RWPE1 (cell line): Measurements from ENCODE around the gene CEP83.
"Not testable (repeated sequence)": the region's sequence is repeated elsewhere in the genome, so short reads cannot be mapped to it uniquely, and the experiment has no call there.

Experiments
- CTCF ChIA-PET: fragments of 350-600 bp; sonication (Branson Sonifier 250); formaldehyde crosslinking; extraction: SDS; loops from one replicate; lab custom pipeline; 2021; lab: Yijun Ruan, JAX
- POLR2A ChIA-PET: fragments of 400-600 bp; formaldehyde crosslinking; extraction: SDS; loops from one replicate; lab custom pipeline; 2020; ENCODE audit warnings: antibody characterized with exemption; ENCODE audit not compliant: low non-redundant PET; lab: Yijun Ruan, JAX
- DNase-seq: peaks from one replicate; pipeline ENCODE4 v3.0.0; 2012; ENCODE audit warnings: low spot score
- H3K27ac ChIP-seq: fragments of 450-650 bp; 2 replicates; pipeline ENCODE4 v1.5.1; 2017
- TF ChIP-seq, protein P1 (sequence below): fragments of 450-650 bp; conservative IDR thresholded peaks from 2 replicates; pipeline ENCODE4 v1.5.1; 2017; ENCODE audit warnings: low read depth, mild to moderate bottlenecking

Gene CEP83

DNA sequence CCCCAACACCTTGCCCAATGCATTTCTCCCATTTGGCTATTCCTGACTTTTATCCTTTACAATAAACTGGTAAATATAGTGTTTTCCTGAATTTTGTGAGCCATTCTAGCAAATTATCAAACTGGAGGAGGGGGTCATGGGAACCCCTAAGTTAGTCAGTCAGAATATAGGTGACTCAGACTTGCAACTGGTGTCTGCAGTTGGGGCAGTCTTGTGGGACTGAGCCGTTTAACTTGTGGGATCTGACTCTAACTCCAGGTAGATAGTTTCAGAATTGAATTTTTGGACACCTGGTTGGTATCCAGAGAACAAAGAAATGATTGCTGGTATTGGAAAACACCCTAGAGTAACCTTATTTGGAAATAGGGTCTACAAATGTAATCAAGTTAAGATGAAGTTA lies 133.4 kb downstream of the CEP83 start:
- TF ChIP-seq, protein P1, sequence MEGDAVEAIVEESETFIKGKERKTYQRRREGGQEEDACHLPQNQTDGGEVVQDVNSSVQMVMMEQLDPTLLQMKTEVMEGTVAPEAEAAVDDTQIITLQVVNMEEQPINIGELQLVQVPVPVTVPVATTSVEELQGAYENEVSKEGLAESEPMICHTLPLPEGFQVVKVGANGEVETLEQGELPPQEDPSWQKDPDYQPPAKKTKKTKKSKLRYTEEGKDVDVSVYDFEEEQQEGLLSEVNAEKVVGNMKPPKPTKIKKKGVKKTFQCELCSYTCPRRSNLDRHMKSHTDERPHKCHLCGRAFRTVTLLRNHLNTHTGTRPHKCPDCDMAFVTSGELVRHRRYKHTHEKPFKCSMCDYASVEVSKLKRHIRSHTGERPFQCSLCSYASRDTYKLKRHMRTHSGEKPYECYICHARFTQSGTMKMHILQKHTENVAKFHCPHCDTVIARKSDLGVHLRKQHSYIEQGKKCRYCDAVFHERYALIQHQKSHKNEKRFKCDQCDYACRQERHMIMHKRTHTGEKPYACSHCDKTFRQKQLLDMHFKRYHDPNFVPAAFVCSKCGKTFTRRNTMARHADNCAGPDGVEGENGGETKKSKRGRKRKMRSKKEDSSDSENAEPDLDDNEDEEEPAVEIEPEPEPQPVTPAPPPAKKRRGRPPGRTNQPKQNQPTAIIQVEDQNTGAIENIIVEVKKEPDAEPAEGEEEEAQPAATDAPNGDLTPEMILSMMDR, result no peak
- ChIA-PET CTCF (interaction anchor here (0.6 kb wide), 1 partner anchor 222 kb away, joined by 3 read pairs; no protein-coding TSS in a partner anchor), POLR2A (interaction anchor here (0.6 kb wide), 1 partner anchor 236 kb away, joined by 7 read pairs; no protein-coding TSS in a partner anchor)
- DNase-seq, result no peak
- no peak overlapping the region for H3K27ac ChIP-seq

DNA sequence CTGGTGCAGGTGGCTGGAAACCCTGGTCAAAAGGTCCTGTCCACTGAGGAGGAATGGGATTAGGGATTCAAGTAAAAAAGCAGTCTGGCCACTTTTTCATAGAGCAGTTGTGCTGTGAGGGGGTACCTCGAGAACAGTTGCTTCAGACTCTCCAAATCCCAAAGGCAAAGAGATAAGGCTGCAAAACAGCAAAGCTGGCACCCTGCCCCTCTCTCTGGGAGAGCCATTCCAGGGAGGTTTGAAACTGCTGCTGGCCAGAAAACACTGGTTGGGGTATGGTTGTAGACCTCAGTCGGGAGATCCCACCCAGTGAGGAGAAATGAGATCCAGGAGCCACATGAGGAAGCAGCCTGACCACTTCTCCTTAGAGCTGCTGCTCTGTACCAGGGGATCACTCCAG lies 137.3 kb downstream of the CEP83 start:
- CTCF ChIA-PET, result no interaction called here
- no peak overlapping the region for H3K27ac ChIP-seq
- DNase-seq, result no peak
- TF ChIP-seq, protein P1, result no peak
- POLR2A ChIA-PET, result no interaction called here

DNA sequence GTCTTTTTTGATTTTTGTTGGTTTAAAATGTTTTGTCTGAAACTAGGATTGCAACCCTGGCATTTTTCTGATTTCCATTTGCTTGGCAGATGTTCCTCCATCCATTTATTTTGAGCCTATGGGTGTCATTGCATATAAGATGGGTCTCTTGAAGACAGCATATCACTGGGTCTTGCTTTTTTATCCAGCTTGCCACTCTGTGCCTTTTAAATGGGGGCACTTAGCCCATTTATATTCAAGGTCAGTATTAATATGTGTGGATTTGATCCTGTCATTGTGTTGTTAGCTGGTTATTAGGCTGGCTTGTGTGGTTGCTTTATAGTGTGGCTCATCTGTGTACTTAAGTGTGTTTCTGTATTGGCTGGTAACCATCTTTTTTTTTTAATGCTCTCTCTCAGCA lies 139.6 kb downstream of the CEP83 start:
- TF ChIP-seq, protein P1, result no peak
- CTCF ChIA-PET, result interaction anchor here (0.6 kb wide), 1 partner anchor 58 kb away, joined by 4 read pairs; no protein-coding TSS in a partner anchor
- POLR2A ChIA-PET, result no interaction called here
- no peak for DNase-seq
- no peak overlapping the region for H3K27ac ChIP-seq

DNA sequence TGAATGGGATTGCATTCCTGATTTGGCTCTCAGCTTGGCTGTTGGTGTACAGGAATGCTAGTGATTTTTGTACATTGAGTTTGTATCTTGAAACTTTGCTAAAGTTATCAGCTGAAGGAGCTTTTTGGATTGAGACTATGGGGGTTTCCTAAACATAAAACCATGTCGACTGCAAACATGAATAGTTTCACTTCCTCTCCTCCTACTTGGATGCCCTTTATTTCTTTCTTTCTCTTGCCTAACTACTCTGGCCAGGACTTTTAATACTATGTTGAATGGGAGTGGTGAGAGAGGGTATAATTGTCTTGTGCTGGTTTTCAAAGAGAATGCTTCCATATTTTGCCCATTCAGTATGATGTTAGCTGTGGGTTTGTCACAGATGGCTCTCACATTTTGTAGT lies 141.5 kb downstream of the CEP83 start:
- no peak for DNase-seq
- ChIA-PET CTCF (no interaction called here), POLR2A (no interaction called here)
- TF ChIP-seq, protein P1, result no peak
- H3K27ac ChIP-seq, result no peak overlapping the region

DNA sequence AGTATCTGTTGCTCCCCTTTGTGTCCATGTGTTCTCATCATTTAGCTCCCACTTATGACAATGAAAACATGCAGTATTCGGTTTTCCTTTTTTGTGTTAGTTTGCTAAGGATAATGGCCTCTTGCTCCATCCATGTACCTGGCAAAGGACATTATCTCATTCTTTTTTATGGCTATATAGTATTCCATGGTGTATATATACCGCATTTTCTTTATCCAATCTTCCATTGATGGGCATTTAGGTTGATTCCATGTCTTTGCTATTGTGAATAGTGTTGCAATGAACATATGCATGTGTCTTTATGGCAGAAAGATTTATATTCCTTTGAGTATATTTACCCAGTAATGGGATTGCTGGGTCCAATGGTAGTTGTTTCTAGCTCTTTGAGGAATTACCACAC lies 143.1 kb downstream of the CEP83 start:
- POLR2A ChIA-PET, H3K27ac ChIP-seq, DNase-seq: not testable (repeated sequence)
- CTCF ChIA-PET, result interaction anchor here (0.6 kb wide), 1 partner anchor 118 kb away, joined by 4 read pairs; no protein-coding TSS in a partner anchor

DNA sequence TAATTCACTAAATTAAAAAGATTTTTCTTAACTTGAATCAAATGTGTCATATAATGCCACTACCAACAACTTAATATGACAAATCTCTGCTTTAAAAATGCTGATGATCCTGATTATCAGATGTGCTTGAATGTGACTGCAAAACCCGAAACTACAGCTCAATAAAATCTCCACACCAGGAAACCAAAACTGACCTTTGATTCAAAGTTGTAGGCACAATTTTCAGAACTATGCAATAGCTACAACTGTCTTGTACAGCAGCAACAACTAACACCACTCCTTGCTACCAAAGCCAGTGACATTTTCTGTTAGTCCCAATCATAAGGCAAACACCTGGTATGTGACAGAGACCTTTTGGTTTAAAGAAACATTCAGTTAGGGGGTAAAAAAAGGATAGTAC lies 147.3 kb downstream of the CEP83 start:
- DNase-seq, result no peak
- CTCF ChIA-PET, result no interaction called here
- H3K27ac ChIP-seq, result no peak overlapping the region
- TF ChIP-seq, protein P1, result no peak
- POLR2A ChIA-PET, result no interaction called here

DNA sequence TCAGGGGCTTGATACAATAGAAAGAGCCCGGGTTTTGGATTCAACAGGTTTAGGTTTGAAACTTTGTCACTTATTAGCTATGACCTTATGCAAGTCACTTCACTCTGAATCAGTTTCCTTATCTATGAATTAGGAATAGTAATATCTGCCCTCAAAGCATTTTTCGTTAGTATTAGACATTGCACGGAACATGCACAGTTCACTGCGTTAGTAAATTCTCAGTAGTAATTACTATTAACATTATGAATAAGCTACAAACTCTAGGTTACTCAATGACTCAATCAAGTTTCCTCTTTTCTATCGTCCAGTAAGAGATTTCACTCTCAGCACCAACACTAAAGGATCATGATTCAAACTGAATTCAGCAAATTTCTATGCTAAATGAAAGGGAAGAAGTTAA lies 150.3 kb downstream of the CEP83 start:
- CTCF ChIA-PET, result no interaction called here

More for the DNA sequence above, 150.3 kb downstream of the CEP83 start:
- H3K27ac ChIP-seq, result no peak overlapping the region
- no peak for DNase-seq
- POLR2A ChIA-PET, result no interaction called here
- TF ChIP-seq, protein P1, result no peak
